ENCODE measurements around the gene COX20. TPM values are rescaled to one million over a fixed set of nuclear protein-coding genes. Genes with fewer than 3 reads are reported as not detected.

The COX20 gene
- total and polyA plus RNA-seq, 2 donors from 2014 or later, result 45.4 to 171 TPM

- DNase-seq (no peak), FAIRE-seq (no peak)
- Histone ChIP-seq H3K27ac (ENCODE audit: low read depth in 2 of 2, low read length in 2 of 2) (no peak overlapping the region), H3K4me1 (ENCODE audit: control insufficient read depth in 2 of 3, insufficient read depth in 2 of 3, low read depth in 1 of 3, low read length in 3 of 3) (peaks cover 0 to 6% (median 4%) of the 10 kb centered on the region in 3 donors), H3K9me3 (ENCODE audit: control insufficient read depth in 2 of 3, insufficient read depth in 1 of 3, low read length in 3 of 3) (no peaks in the 10 kb centered on the region), H3K9ac (ENCODE audit: low read length in 3 of 3) (no peak overlapping the region), H3K27me3 (ENCODE audit: control insufficient read depth, insufficient read depth, low read length) (no peaks in the 10 kb centered on the region), H3K36me3 (ENCODE audit: control insufficient read depth in 2 of 3, insufficient read depth in 3 of 3, low read length in 3 of 3) (no peaks in the 10 kb centered on the region), H3K4me3 (ENCODE audit: low read length in 3 of 3) (no peak overlapping the region)
- intact Hi-C loops (cut with DNase I), result no loop called here
- TF ChIP-seq CTCF (IDR thresholded peaks at IDR 0.05; ENCODE audit: borderline replicate concordance, extremely low read depth, insufficient read depth), result no peak
These were observed 33.3 kb downstream of the COX20 start for GRCh38 chr1:244868484-244869363.

GRCh38 chr1:244869364-244869827, 33.9 kb downstream of the COX20 start:
- intact Hi-C loops (cut with DNase I), result no loop called here
- H3K4me1 ChIP-seq (ENCODE audit: control insufficient read depth in 2 of 3, insufficient read depth in 2 of 3, low read depth in 1 of 3, low read length in 3 of 3), result peaks cover 0 to 6% (median 4%) of the 10 kb centered on the region in 3 donors
- DNase-seq, result no peak
- H3K27ac ChIP-seq (ENCODE audit: low read depth in 2 of 2, low read length in 2 of 2), result no peak overlapping the region
- H3K36me3 ChIP-seq (ENCODE audit: control insufficient read depth in 2 of 3, insufficient read depth in 3 of 3, low read length in 3 of 3), result no peaks in the 10 kb centered on the region
- FAIRE-seq, result no peak
- no peak for TF ChIP-seq CTCF (IDR thresholded peaks at IDR 0.05; ENCODE audit: borderline replicate concordance, extremely low read depth, insufficient read depth)
- H3K9me3 ChIP-seq (ENCODE audit: control insufficient read depth in 2 of 3, insufficient read depth in 1 of 3, low read length in 3 of 3), result no peaks in the 10 kb centered on the region
- no peak overlapping the region for H3K9ac ChIP-seq (ENCODE audit: low read length in 3 of 3)
- no peak overlapping the region for H3K4me3 ChIP-seq (ENCODE audit: low read length in 3 of 3)
- no peaks in the 10 kb centered on the region for H3K27me3 ChIP-seq (ENCODE audit: control insufficient read depth, insufficient read depth, low read length)

GRCh38 chr1:244869950-244870349, 34.5 kb downstream of the COX20 start:
- no peaks in the 10 kb centered on the region for H3K27me3 ChIP-seq (ENCODE audit: control insufficient read depth, insufficient read depth, low read length)
- H3K9ac ChIP-seq (ENCODE audit: low read length in 3 of 3), result no peak overlapping the region
- no peaks in the 10 kb centered on the region for H3K36me3 ChIP-seq (ENCODE audit: control insufficient read depth in 2 of 3, insufficient read depth in 3 of 3, low read length in 3 of 3)
- intact Hi-C loops (cut with DNase I), result no loop called here
- no peak for FAIRE-seq
- no peak for DNase-seq
- no peak overlapping the region for H3K27ac ChIP-seq (ENCODE audit: low read depth in 2 of 2, low read length in 2 of 2)
- no peak for TF ChIP-seq CTCF (IDR thresholded peaks at IDR 0.05; ENCODE audit: borderline replicate concordance, extremely low read depth, insufficient read depth)
- H3K4me3 ChIP-seq (ENCODE audit: low read length in 3 of 3), result no peak overlapping the region
- peaks cover 0 to 6% (median 4%) of the 10 kb centered on the region in 3 donors for H3K4me1 ChIP-seq (ENCODE audit: control insufficient read depth in 2 of 3, insufficient read depth in 2 of 3, low read depth in 1 of 3, low read length in 3 of 3)
- H3K9me3 ChIP-seq (ENCODE audit: control insufficient read depth in 2 of 3, insufficient read depth in 1 of 3, low read length in 3 of 3), result no peaks in the 10 kb centered on the region

Measured in kidney (tissue), 14 donors.